Stomach (tissue), 9 donors: ENCODE results near the gene SMYD4. TPM values are rescaled to one million over a fixed set of nuclear protein-coding genes. Genes with fewer than 3 reads are reported as not detected.

Experiments used
- DNase-seq, 2 donors: peaks; one replicate each; pipeline versions ENCODE4 v3.0.0 to v3.0.0-alpha.2; 2013 to 2019
- H3K27ac ChIP-seq, 5 donors: fragments of 200-600 bp in 4 of 5; sonication (generic) in 4 of 5; one replicate each; pipeline ENCODE4 v1.5.1; 2013 to 2019; ENCODE audit warnings: mild to moderate bottlenecking in 1 of 5, moderate library complexity in 1 of 5
- H3K27me3 ChIP-seq, 3 donors: fragments of 200-600 bp; sonication (generic); one replicate each; pipeline ENCODE4 v1.5.1; 2017 to 2019; ENCODE audit warnings: mixed run types in 1 of 3
- H3K36me3 ChIP-seq, 4 donors: fragments of 200-600 bp; sonication (generic); 1 replicate in 3 of 4; 2 replicates in 1 of 4; pipeline ENCODE4 v1.5.1; 2016 to 2019
- H3K4me1 ChIP-seq, 4 donors: fragments of 200-600 bp; sonication (generic); one replicate each; pipeline ENCODE4 v1.5.1; 2016 to 2019
- H3K4me3 ChIP-seq, 4 donors: fragments of 200-600 bp; sonication (generic) in 3 of 4; one replicate each; pipeline ENCODE4 v1.5.1; 2016 to 2019; ENCODE audit warnings: mild to moderate bottlenecking in 1 of 4
- H3K9me3 ChIP-seq, 4 donors: fragments of 200-600 bp; sonication (generic); one replicate each; pipeline ENCODE4 v1.5.1; 2016 to 2019
- CTCF ChIP-seq, 7 experiments: fragments of 450-650 bp in 4 of 7; fragments of 200-600 bp in 3 of 7; sonication (generic) in 3 of 7; IDR thresholded peaks; one replicate each; pipeline ENCODE4 v1.5.1; 2016 to 2019; ENCODE audit warnings: antibody characterized with exemption in 7 of 7, control low read depth in 2 of 7, mild to moderate bottlenecking in 1 of 7
- EP300 ChIP-seq: sonication (generic); formaldehyde crosslinking; IDR thresholded peaks from one replicate; pipeline ENCODE4 v1.6.1; 2017; ENCODE audit warnings: antibody characterized with exemption
- POLR2A ChIP-seq, 4 donors: fragments of 450-650 bp; IDR thresholded peaks; one replicate each; pipeline ENCODE4 v1.6.1; 2016; ENCODE audit warnings: antibody characterized with exemption in 4 of 4, control low read depth in 2 of 4, mild to moderate bottlenecking in 1 of 4, moderate library complexity in 1 of 4
- POLR2AphosphoS5 ChIP-seq, 3 donors: sonication (generic); formaldehyde crosslinking; IDR thresholded peaks; one replicate each; pipeline ENCODE4 v1.6.1; 2016; ENCODE audit warnings: antibody characterized with exemption in 3 of 3
- WGBS, 5 donors: extraction: QIAGEN DNeasy Blood & Tissue Kit in 3 of 5; methylation state at CpG; one replicate each; pipeline versions ENCODE4 v1.1.5 to v1.1.7; 2013 to 2018; 5-methylcytosine and 5-hydroxymethylcytosine counted together
- intact Hi-C: fragments of 100-400 bp; cut with DNase I; formaldehyde crosslinking; loops from one replicate; pipeline ENCODE4 v1.15.1; 2023; ENCODE audit warnings: low total_unique reads
- polyA plus RNA-seq, 3 donors: library from polyadenylated mRNA; stranded (reverse); fragments of 200-250 nt; gene quantifications; one replicate each; pipeline ENCODE4 v1.2.3, GENCODE V29; 2013
- total RNA-seq, 5 donors: library from RNA; depleted of rRNA; stranded (reverse); fragments of >200 nt; gene quantifications; one replicate each; pipeline versions ENCODE4 v1.1.0 to v1.2.3, GENCODE V29; 2014 to 2016
- donor health status: healthy with polysubstance abuse.
- donor health status: Bipolar disorder and iron deficiency.
- donor health status: healthy.

Gene SMYD4
- total and polyA plus RNA-seq, 8 donors: 2.7 to 21.0 (median 6.0) TPM

GRCh38 chr17:1733759-1734158 lies 95.9 kb downstream of the SMYD4 start:
- peaks cover 40 to 95% (median 84%) of the 10 kb centered on the region in 4 donors for H3K36me3 ChIP-seq
- intact Hi-C loops: no loop called here
- H3K4me1 ChIP-seq: peaks cover 12 to 48% (median 33%) of the 10 kb centered on the region in 4 donors
- no peaks in the 10 kb centered on the region for H3K27me3 ChIP-seq
- DNase-seq: no peak
- 92 to 96% (median 96%) methylated on average over 28 to 38 of the region's 38 CpGs for WGBS, 5 donors
- TF ChIP-seq POLR2AphosphoS5 (IDR thresholded peaks at IDR 0.05) (no peak), EP300 (no peak), POLR2A (IDR thresholded peaks at IDR 0.05) (no peak), CTCF (IDR thresholded peaks at IDR 0.05) (no peak)
- H3K4me3 ChIP-seq: no peak overlapping the region
- H3K9me3 ChIP-seq: no peaks in the 10 kb centered on the region
- no peak overlapping the region for H3K27ac ChIP-seq

GRCh38 chr17:1732833-1733321 lies 96.8 kb downstream of the SMYD4 start:
- Histone ChIP-seq H3K4me3 (no peak overlapping the region), H3K27me3 (no peaks in the 10 kb centered on the region), H3K4me1 (peaks cover 12 to 56% (median 40%) of the 10 kb centered on the region in 4 donors), H3K27ac (no peak overlapping the region), H3K36me3 (peaks cover 42 to 96% (median 87%) of the 10 kb centered on the region in 4 donors), H3K9me3 (no peaks in the 10 kb centered on the region)
- 71 to 89% (median 84%) methylated on average over 9 to 11 of the region's 11 CpGs for WGBS, 5 donors
- DNase-seq: no peak
- TF ChIP-seq EP300: no peak
- no peak for TF ChIP-seq POLR2A (IDR thresholded peaks at IDR 0.05)
- no peak for TF ChIP-seq CTCF (IDR thresholded peaks at IDR 0.05)
- TF ChIP-seq POLR2AphosphoS5 (IDR thresholded peaks at IDR 0.05): no peak
- intact Hi-C loops: no loop called here

- no peak overlapping the region for H3K4me3 ChIP-seq
- no peak for DNase-seq
- TF ChIP-seq POLR2AphosphoS5 (IDR thresholded peaks at IDR 0.05): no peak
- TF ChIP-seq POLR2A (IDR thresholded peaks at IDR 0.05): no peak
- TF ChIP-seq CTCF (IDR thresholded peaks at IDR 0.05): no peak
- TF ChIP-seq EP300: no peak
- intact Hi-C loops: no loop called here
- H3K9me3 ChIP-seq: no peaks in the 10 kb centered on the region
- no peaks in the 10 kb centered on the region for H3K27me3 ChIP-seq
- peaks cover 45 to 96% (median 87%) of the 10 kb centered on the region in 4 donors for H3K36me3 ChIP-seq
- peaks cover 12 to 58% (median 45%) of the 10 kb centered on the region in 4 donors for H3K4me1 ChIP-seq
- 90 to 97% (median 95%) methylated on average over 12 to 22 of the region's 22 CpGs for WGBS, 5 donors
- no peak overlapping the region for H3K27ac ChIP-seq
These were observed 97.4 kb downstream of the SMYD4 start for GRCh38 chr17:1732241-1732832.

GRCh38 chr17:1731194-1731506 lies 98.6 kb downstream of the SMYD4 start:
- Histone ChIP-seq H3K36me3 (peaks cover 55 to 97% (median 89%) of the 10 kb centered on the region in 4 donors), H3K4me1 (peaks cover 20 to 58% (median 46%) of the 10 kb centered on the region in 4 donors), H3K4me3 (no peak overlapping the region), H3K27ac (peak overlapping the region in 4 of 5 donors; percentile 82 to 88 (median 83)), H3K9me3 (no peaks in the 10 kb centered on the region), H3K27me3 (no peaks in the 10 kb centered on the region)
- DNase-seq: no peak
- WGBS, 5 donors: 83 to 92% (median 88%) methylated on average over 2 to 10 of the region's 10 CpGs
- TF ChIP-seq POLR2AphosphoS5 (IDR thresholded peaks at IDR 0.05) (no peak), EP300 (no peak), CTCF (IDR thresholded peaks at IDR 0.05) (no peak), POLR2A (IDR thresholded peaks at IDR 0.05) (no peak)
- intact Hi-C loops: no loop called here
